ENCODE measurements around the gene GNA12.
A peak's percentile ranks its signal among the peaks of the same experiment; 100 is the strongest.

GNA12 gene

DNA sequence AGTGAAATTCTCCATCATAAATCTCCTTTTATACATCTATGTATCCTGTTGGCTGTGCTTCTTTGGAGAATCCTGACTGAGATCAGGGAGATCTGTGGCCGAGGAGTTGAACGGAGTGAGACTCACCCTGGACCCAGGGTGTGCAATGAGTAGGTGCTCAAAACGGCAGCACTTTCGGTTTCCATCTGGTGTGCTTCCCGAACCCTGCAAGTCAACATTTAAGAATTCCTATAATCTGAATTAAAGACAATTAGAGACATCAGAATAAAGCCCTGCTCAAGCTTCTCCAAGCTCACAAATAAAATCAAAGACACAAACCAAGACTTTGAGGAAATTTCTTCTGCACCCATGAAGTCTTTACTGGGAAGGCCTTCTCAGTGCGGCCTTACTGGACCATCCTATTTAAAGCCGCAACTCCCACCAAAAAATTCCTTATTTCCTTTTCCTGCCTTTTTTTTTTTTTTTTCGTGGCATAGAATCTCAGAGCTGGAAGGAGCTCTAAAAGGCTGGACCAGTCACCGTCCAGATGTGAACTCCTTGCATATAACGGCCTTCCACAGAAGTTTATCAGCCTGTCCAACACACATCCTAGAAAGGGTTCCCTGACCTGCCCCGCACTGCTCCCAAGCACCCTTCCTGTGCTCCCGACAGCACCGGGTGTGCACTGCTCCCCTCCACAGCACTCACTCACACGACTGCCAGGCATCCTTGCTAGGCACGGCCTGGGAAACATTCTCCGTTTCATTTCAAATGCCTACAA is 29.7 kb downstream of the GNA12 start:
- Histone ChIP-seq H3K4me3 (no peak overlapping the region), H3K36me3 (ENCODE audit: insufficient read depth, low read length) (no peaks in the 10 kb centered on the region; the same call in 1 of the 2 replicates), H3K27ac (peak overlapping the region; percentile 28; the same call in 1 of the 2 replicates), H3K9ac (ENCODE audit: insufficient read length) (no peak overlapping the region), H3K9me3 (ENCODE audit: low read depth, low read length) (no peaks in the 10 kb centered on the region)
- TF ChIP-seq FOXP2 (optimal IDR thresholded peaks at IDR 0.05; ENCODE audit: control extremely low read depth, extremely low read length, insufficient read depth) = no peak
- TF ChIP-seq EZH2 (IDR thresholded peaks at IDR 0.05) = no peak
- TF ChIP-seq POLR2AphosphoS5 (IDR thresholded peaks at IDR 0.05; ENCODE audit: borderline replicate concordance, low read depth, low read length) = no peak
- DNase-seq (ENCODE audit: low read depth, low spot score) = no peak

DNA sequence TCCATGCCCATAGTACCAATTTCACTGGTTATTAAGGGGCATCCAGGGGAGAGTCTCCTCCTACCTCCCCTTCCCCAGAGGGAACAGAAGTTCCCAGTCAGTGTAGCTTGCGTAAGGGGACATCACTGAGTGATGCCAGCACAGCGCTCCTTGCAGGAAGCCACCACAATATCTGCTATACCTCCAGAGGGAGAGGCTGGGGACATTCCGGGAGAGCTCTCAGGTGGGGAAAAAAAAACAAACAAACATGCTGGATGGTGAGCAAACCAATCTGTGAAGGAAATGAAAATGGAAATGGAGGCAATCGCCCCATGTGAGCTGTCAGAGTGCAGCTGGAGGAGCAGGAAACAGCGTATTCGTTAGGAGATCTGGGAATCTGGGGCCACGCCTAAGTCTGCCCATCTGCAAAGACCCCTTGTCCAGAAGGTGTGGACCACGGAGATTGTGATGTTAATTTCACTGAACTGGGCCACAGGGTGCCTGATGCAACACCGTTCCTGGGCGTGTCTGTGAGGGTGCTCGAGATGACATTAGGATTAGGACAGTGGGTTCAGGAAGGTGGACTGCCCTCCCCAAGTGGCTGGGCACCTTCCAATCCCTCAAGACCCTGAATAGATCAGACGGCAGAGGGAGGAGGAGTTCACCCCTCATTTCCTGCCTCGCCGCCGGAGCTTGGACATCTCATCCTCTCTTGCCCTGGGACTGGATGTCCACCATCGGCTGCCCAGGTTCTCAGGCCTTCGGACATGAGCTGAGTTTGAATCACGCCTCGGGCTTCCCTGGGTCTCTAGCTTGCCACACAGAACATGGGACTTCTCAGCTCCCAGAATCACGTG is 30.5 kb downstream of the GNA12 start:
- H3K4me3 ChIP-seq = no peak overlapping the region
- peak overlapping the region; percentile 73 for H3K27ac ChIP-seq
- H3K9me3 ChIP-seq (ENCODE audit: low read depth, low read length) = no peaks in the 10 kb centered on the region
- TF ChIP-seq EZH2 (IDR thresholded peaks at IDR 0.05) (no peak), FOXP2 (optimal IDR thresholded peaks at IDR 0.05; ENCODE audit: control extremely low read depth, extremely low read length, insufficient read depth) (no peak)
- H3K36me3 ChIP-seq (ENCODE audit: insufficient read depth, low read length) = no peaks in the 10 kb centered on the region; the same call in 1 of the 2 replicates
- H3K9ac ChIP-seq (ENCODE audit: insufficient read length) = no peak overlapping the region
- DNase-seq (ENCODE audit: low read depth, low spot score) = no peak

- no peak overlapping the region for H3K9ac ChIP-seq (ENCODE audit: insufficient read length)
- no peaks in the 10 kb centered on the region for H3K9me3 ChIP-seq (ENCODE audit: low read depth, low read length)
- no peak overlapping the region for H3K4me3 ChIP-seq
- H3K36me3 ChIP-seq (ENCODE audit: insufficient read depth, low read length) = no peaks in the 10 kb centered on the region; the same call in 1 of the 2 replicates
- no peak for DNase-seq (ENCODE audit: low read depth, low spot score)
- TF ChIP-seq POLR2AphosphoS5 (IDR thresholded peaks at IDR 0.05; ENCODE audit: borderline replicate concordance, low read depth, low read length) (no peak), FOXP2 (optimal IDR thresholded peaks at IDR 0.05; ENCODE audit: control extremely low read depth, extremely low read length, insufficient read depth) (no peak), EZH2 (IDR thresholded peaks at IDR 0.05) (no peak)
- peak overlapping the region; percentile 73 for H3K27ac ChIP-seq
These were observed 31.3 kb downstream of the GNA12 start for GRCh38 chr7:2812831-2813230.

- no peak for DNase-seq (ENCODE audit: low read depth, low spot score)
- peak overlapping the region; percentile 77 for H3K27ac ChIP-seq
- H3K36me3 ChIP-seq (ENCODE audit: insufficient read depth, low read length) = no peaks in the 10 kb centered on the region; the same call in 1 of the 2 replicates
- no peak overlapping the region for H3K4me3 ChIP-seq
- no peaks in the 10 kb centered on the region for H3K9me3 ChIP-seq (ENCODE audit: low read depth, low read length)
- no peak overlapping the region for H3K9ac ChIP-seq (ENCODE audit: insufficient read length)
- no peak for TF ChIP-seq EZH2 (IDR thresholded peaks at IDR 0.05)
- TF ChIP-seq FOXP2 (optimal IDR thresholded peaks at IDR 0.05; ENCODE audit: control extremely low read depth, extremely low read length, insufficient read depth) = no peak
- TF ChIP-seq POLR2AphosphoS5 (IDR thresholded peaks at IDR 0.05; ENCODE audit: borderline replicate concordance, low read depth, low read length) = no peak
These were observed 32.0 kb downstream of the GNA12 start for GRCh38 chr7:2812114-2812487.

GRCh38 chr7:2811476-2812113 is 32.5 kb downstream of the GNA12 start:
- Histone ChIP-seq H3K27ac (peak overlapping the region; percentile 77), H3K9ac (ENCODE audit: insufficient read length) (no peak overlapping the region), H3K9me3 (ENCODE audit: low read depth, low read length) (no peaks in the 10 kb centered on the region), H3K36me3 (ENCODE audit: insufficient read depth, low read length) (no peaks in the 10 kb centered on the region; the same call in 1 of the 2 replicates), H3K4me3 (no peak overlapping the region)
- DNase-seq (ENCODE audit: low read depth, low spot score) = no peak
- no peak for TF ChIP-seq EZH2 (IDR thresholded peaks at IDR 0.05)
- no peak for TF ChIP-seq FOXP2 (optimal IDR thresholded peaks at IDR 0.05; ENCODE audit: control extremely low read depth, extremely low read length, insufficient read depth)
- TF ChIP-seq POLR2AphosphoS5 (IDR thresholded peaks at IDR 0.05; ENCODE audit: borderline replicate concordance, low read depth, low read length) = no peak

- peak overlapping the region; percentile 49; the same call in 1 of the 2 replicates for H3K27ac ChIP-seq
- no peaks in the 10 kb centered on the region for H3K9me3 ChIP-seq (ENCODE audit: low read depth, low read length)
- no peaks in the 10 kb centered on the region; the same call in 1 of the 2 replicates for H3K36me3 ChIP-seq (ENCODE audit: insufficient read depth, low read length)
- no peak for DNase-seq (ENCODE audit: low read depth, low spot score)
- H3K4me3 ChIP-seq = no peak overlapping the region
- no peak overlapping the region for H3K9ac ChIP-seq (ENCODE audit: insufficient read length)
- TF ChIP-seq POLR2AphosphoS5 (IDR thresholded peaks at IDR 0.05; ENCODE audit: borderline replicate concordance, low read depth, low read length) (no peak), EZH2 (IDR thresholded peaks at IDR 0.05) (no peak), FOXP2 (optimal IDR thresholded peaks at IDR 0.05; ENCODE audit: control extremely low read depth, extremely low read length, insufficient read depth) (no peak)
These were observed 33.3 kb downstream of the GNA12 start for GRCh38 chr7:2810682-2811415.

GRCh38 chr7:2809903-2810625 is 34.0 kb downstream of the GNA12 start:
- TF ChIP-seq POLR2AphosphoS5 (IDR thresholded peaks at IDR 0.05; ENCODE audit: borderline replicate concordance, low read depth, low read length) (no peak), EZH2 (IDR thresholded peaks at IDR 0.05) (no peak), FOXP2 (optimal IDR thresholded peaks at IDR 0.05; ENCODE audit: control extremely low read depth, extremely low read length, insufficient read depth) (no peak)
- H3K36me3 ChIP-seq (ENCODE audit: insufficient read depth, low read length) = no peaks in the 10 kb centered on the region; the same call in 1 of the 2 replicates
- H3K27ac ChIP-seq = no peak overlapping the region
- no peak for DNase-seq (ENCODE audit: low read depth, low spot score)
- no peak overlapping the region for H3K9ac ChIP-seq (ENCODE audit: insufficient read length)
- no peak overlapping the region for H3K4me3 ChIP-seq
- H3K9me3 ChIP-seq (ENCODE audit: low read depth, low read length) = no peaks in the 10 kb centered on the region

All from SK-N-MC (cell line).